Esophagus muscularis mucosa (tissue), 3 donors: ENCODE data around the gene KLHL3.

ENCODE experiments used
- CTCF ChIP-seq, 3 experiments: fragments of 200-600 bp in 2 of 3; fragments of 450-650 bp in 1 of 3; sonication (generic) in 2 of 3; IDR thresholded peaks; one replicate each; pipeline ENCODE4 v1.5.1; 2017 to 2019; ENCODE audit warnings: antibody characterized with exemption in 3 of 3, mild to moderate bottlenecking in 2 of 3, moderate library complexity in 1 of 3
- POLR2A ChIP-seq: fragments of 450-650 bp; IDR thresholded peaks from one replicate; pipeline ENCODE4 v1.6.1; 2017; ENCODE audit warnings: antibody characterized with exemption, moderate library complexity, mild to moderate bottlenecking, low read depth

GRCh38 chr5:137659209-137659608 is 76.7 kb downstream of the KLHL3 start:
- TF ChIP-seq CTCF (IDR thresholded peaks at IDR 0.05), result no peak
- no peak for TF ChIP-seq POLR2A
